Neutrophil (primary cell): Measurements from ENCODE around the gene EXD1.
"Not testable (repeated sequence)": the region's sequence is repeated elsewhere in the genome, so short reads cannot be mapped to it uniquely, and the experiment has no call there.

Source experiments
- H3K27ac ChIP-seq: fragments of 200-600 bp; sonication (generic); 2 replicates; pipeline ENCODE4 v1.5.1; 2016; ENCODE audit warnings: mild to moderate bottlenecking, moderate library complexity
- H3K27me3 ChIP-seq: fragments of 200-600 bp; sonication (generic); 2 replicates; pipeline ENCODE4 v1.6.0; 2016; ENCODE audit warnings: mild to moderate bottlenecking
- H3K36me3 ChIP-seq: fragments of 200-600 bp; sonication (generic); 2 replicates; pipeline ENCODE4 v1.5.1; 2017
- H3K4me1 ChIP-seq, 2 experiments: fragments of 200-600 bp in 1 of 2; sonication (generic) in 1 of 2; 1 replicate in 1 of 2; 2 replicates in 1 of 2; pipeline versions ENCODE4 v1.5.1 to v1.6.1; 2013 to 2016; ENCODE audit warnings: low read depth in 1 of 2, low read length in 1 of 2, mild to moderate bottlenecking in 1 of 2, moderate library complexity in 1 of 2; ENCODE audit not compliant: control insufficient read depth in 1 of 2, insufficient read depth in 1 of 2
- H3K4me3 ChIP-seq, 2 experiments: fragments of 200-600 bp in 1 of 2; sonication (generic) in 1 of 2; 1 replicate in 1 of 2; 2 replicates in 1 of 2; pipeline ENCODE4 v1.5.1; 2013 to 2016; ENCODE audit warnings: low read depth in 1 of 2, low read length in 1 of 2, mild to moderate bottlenecking in 1 of 2, moderate library complexity in 1 of 2
- H3K9me3 ChIP-seq: fragments of 200-600 bp; sonication (generic); 2 replicates; pipeline ENCODE4 v1.5.1; 2016
- CTCF ChIP-seq: fragments of 200-600 bp; sonication (generic); IDR thresholded peaks from 2 replicates; pipeline ENCODE4 v1.5.1; 2016; ENCODE audit warnings: antibody characterized with exemption

EXD1 gene

GRCh38 chr15:41256103-41256502, 25.5 kb upstream of the EXD1 start:
- no peak for TF ChIP-seq CTCF
- no peaks in the 10 kb centered on the region for H3K27me3 ChIP-seq
- peaks cover 30 to 33% of the 10 kb centered on the region in 2 experiments for H3K4me1 ChIP-seq
- H3K4me3 ChIP-seq: no peak overlapping the region
- peak overlapping the region; percentile 41 for H3K27ac ChIP-seq
- no peaks in the 10 kb centered on the region for H3K9me3 ChIP-seq
- H3K36me3 ChIP-seq: peaks cover 50% of the 10 kb centered on the region

- no peaks in the 10 kb centered on the region for H3K9me3 ChIP-seq
- H3K27me3 ChIP-seq: no peaks in the 10 kb centered on the region
- H3K4me1 ChIP-seq: peaks cover 26 to 29% of the 10 kb centered on the region in 2 experiments
- H3K27ac ChIP-seq: no peak overlapping the region
- H3K4me3 ChIP-seq: no peak overlapping the region
- H3K36me3 ChIP-seq: peaks cover 59% of the 10 kb centered on the region
- no peak for TF ChIP-seq CTCF
Observed at GRCh38 chr15:41254560-41254959, 24.0 kb upstream of the EXD1 start.

GRCh38 chr15:41251411-41251810, 20.9 kb upstream of the EXD1 start:
- peaks cover 6 to 9% of the 10 kb centered on the region in 2 experiments for H3K4me1 ChIP-seq
- H3K36me3 ChIP-seq: peaks cover 56% of the 10 kb centered on the region
- H3K27ac ChIP-seq: no peak overlapping the region
- H3K27me3 ChIP-seq: no peaks in the 10 kb centered on the region
- H3K4me3 ChIP-seq: no peak overlapping the region
- TF ChIP-seq CTCF: no peak
- no peaks in the 10 kb centered on the region for H3K9me3 ChIP-seq

GRCh38 chr15:41250745-41251144, 20.2 kb upstream of the EXD1 start:
- H3K9me3 ChIP-seq, H3K27ac ChIP-seq, H3K4me3 ChIP-seq, H3K4me1 ChIP-seq, H3K27me3 ChIP-seq: not testable (repeated sequence)
- H3K36me3 ChIP-seq: peaks cover 59% of the 10 kb centered on the region

- no peak for TF ChIP-seq CTCF
- no peak overlapping the region for H3K4me3 ChIP-seq
- peaks cover 41% of the 10 kb centered on the region for H3K36me3 ChIP-seq
- no peak overlapping the region for H3K27ac ChIP-seq
- H3K9me3 ChIP-seq: no peaks in the 10 kb centered on the region
- H3K27me3 ChIP-seq: no peaks in the 10 kb centered on the region
- H3K4me1 ChIP-seq: peaks cover 5 to 12% of the 10 kb centered on the region in 2 experiments
Observed at GRCh38 chr15:41241221-41241964, 10.8 kb upstream of the EXD1 start.

GRCh38 chr15:41238100-41238499, 7.5 kb upstream of the EXD1 start:
- Histone ChIP-seq H3K36me3 (peaks cover 15% of the 10 kb centered on the region), H3K27ac (peak overlapping the region; percentile 30), H3K4me3 (no peak overlapping the region), H3K4me1 (peaks cover 6 to 17% of the 10 kb centered on the region in 2 experiments), H3K27me3 (no peaks in the 10 kb centered on the region), H3K9me3 (no peaks in the 10 kb centered on the region)
- TF ChIP-seq CTCF: no peak
